ENCODE results near the gene UBE4B. TPM values are rescaled to one million over a fixed set of nuclear protein-coding genes. Genes with fewer than 3 reads are reported as not detected.
A peak's percentile ranks its signal among the peaks of the same experiment; 100 is the strongest.
"Not testable (repeated sequence)": the region's sequence is repeated elsewhere in the genome, so short reads cannot be mapped to it uniquely, and the experiment has no call there.

UBE4B gene
- total RNA-seq, 1 experiment from 2014 or later = 20.8 TPM

DNA sequence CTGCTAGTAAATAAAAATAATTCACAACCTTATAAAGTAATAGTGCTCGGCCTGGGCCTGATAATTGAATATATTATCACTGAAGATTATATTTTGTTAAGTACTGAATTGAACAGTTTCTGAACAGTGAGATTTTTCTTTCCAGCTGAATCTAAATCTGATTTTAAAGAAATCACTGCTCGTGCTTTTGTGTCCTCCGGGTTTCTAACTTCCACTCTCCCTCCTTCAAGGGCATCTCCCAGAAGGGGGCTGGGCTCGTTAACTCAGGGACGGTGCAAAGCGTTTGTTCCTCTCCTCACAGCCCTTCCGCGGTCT, 176.8 kb downstream of the UBE4B start:
- DNase-seq (ENCODE audit: low read depth) = no peak

DNA sequence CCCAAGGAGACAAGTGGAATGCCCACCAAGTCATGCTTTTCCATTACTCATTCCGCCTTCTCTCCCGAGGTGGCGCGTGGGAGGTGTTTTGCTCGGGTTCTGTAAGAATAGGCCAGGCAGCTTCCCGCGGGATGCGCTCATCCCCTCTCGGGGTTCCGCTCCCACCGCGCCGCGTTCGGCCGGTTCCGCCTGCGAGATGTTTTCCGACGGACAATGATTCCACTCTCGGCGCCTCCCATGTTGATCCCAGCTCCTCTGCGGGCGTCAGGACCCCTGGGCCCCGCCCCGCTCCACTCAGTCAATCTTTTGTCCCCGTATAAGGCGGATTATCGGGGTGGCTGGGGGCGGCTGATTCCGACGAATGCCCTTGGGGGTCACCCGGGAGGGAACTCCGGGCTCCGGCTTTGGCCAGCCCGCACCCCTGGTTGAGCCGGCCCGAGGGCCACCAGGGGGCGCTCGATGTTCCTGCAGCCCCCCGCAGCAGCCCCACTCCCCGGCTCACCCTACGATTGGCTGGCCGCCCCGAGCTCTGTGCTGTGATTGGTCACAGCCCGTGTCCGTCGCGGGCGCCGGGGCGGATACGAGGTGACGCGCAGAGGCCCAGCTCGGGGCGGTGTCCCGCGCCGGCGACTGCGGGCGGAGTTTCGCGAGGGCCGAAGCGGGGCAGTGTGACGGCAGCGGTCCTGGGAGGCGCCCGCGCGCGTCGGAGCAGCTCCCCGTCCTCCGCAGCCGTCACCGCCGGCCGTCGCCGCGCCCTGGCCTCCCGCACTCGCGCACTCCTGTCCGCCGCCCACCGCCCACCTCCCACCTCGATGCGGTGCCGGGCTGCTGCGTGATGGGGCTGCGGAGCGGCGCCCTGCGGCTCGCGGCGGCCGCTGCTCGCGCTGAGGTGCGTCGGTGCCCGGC, 177.4 kb downstream of the UBE4B start, which contains the start of gene KIF1B:
Gene KIF1B, plus strand, starts transcription at position 666 of the 906 bp plus-strand sequence. CDS start 21,759 bp downstream, outside the sequence.
- DNase-seq (ENCODE audit: low read depth) = peak; percentile 96

DNA sequence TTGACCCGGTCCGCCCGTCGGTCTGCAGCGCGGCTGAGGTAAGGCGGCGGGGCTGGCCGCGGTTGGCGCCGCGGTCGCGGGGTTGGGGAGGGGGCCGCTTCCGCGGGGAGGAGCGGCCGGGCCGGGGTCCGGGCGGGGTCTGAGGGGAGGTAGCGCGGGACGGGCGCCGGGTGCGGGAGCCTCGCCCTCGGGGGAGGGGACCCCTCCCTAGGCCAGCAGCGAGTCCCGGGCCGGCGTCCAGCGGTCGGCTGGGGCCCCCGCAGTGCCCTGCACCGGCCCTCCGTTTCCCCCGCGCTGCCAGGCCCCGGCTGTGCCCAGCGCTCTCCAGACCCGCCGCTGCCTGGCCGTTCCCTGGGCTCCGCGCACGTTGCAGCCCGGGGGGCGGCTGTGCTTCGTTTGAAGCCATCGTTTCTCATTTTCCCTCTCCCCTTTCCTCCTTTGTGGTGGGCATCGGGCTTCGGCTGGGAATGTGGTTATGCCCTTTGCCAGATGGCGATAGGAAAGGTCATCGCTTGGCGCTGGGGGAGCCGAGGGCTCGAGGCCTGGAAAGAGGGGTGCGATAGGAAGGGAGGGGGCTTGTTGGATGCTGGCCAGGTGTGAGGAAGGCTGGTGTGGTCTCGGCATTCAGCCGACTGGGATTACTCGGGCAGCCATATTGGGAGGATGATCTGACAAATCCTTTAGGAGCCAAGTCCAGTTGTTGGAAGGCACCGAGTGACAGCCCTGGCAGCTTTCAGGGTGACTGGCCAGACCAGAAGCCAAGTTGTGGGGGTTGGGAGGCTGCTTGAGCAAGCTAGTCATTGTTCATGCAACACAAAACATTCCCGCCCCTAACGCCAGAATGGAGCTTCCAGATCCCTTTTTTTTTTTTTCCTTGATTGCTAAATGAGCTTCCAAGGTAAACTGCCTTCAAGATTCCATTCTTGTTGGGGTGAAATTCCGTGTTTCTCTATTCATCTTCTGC, 178.4 kb downstream of the UBE4B start:
- peak; percentile 74 for DNase-seq (ENCODE audit: low read depth)

DNA sequence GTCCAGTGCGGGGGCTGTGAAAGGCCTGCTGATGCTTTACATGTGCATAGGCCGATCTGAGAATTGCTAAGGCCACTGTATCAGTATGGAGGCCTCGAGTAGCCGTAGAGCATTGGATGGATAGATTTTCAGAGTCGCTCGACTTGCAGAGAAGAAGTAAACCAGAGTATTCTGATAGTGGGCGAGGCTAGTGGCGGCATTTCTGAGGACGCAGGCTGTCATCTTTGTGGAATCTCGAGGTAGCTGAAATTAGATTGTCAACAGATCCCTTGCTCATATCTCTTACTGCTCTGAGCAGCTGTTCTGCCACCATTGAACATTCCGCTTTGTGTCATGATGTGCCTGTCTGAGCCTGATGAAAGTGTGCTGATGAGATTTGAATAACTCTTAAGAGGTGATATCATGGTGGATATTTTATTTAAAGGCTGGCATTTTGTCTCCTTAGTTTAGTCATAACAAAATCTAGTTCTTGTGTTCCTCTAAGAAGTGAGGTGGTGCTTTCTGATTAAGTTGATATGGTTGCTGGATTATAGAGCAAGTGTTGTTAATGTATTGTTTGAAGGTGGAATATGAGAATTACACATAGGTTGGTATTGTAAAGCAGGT, 179.2 kb downstream of the UBE4B start:
- no peak for DNase-seq (ENCODE audit: low read depth)

DNA sequence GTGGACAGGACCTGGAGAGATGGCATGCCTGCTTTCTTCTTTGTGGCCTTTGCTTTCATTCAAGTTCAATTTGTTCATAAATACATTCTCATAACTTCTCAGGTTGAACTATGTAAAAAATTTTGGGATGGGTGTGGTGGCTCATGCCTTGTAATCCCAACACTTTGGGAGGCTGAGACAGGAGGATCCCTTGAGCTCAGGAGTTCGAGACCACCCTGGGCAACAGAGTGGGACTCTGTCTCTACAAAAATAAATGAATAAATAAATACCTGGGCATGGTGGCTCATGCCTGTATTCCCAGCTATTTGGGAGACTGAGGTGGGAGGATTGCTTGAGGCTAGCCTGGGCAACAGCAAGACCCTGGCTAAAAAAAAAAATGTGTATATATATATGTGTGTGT, 179.7 kb downstream of the UBE4B start:
- no peak for DNase-seq (ENCODE audit: low read depth)

DNA sequence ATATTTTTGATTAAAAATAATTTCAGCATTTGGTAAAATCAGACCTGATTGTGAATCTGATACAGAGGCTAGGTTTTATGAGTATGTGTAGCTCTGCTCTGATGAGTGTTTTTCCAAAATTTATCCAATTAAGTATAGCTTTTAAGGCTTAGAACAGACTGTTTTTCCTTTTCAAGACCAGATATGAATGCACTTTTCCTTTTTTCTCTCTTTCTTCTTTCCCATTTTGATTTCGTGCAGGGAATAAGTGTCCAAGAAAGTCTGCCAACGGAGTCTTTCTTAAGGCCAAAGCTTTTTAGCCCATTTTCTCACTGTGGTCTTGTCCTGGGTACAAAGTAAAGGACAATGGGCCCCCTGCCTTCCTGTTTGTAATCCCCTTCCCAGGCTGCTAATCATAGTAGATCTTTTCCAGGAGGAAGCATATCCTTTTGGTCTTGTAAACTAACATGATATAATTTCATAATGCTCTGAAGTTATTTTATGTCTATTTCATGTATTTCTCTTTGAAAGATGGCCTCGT, 180.5 kb downstream of the UBE4B start:
- DNase-seq (ENCODE audit: low read depth) = no peak

DNA sequence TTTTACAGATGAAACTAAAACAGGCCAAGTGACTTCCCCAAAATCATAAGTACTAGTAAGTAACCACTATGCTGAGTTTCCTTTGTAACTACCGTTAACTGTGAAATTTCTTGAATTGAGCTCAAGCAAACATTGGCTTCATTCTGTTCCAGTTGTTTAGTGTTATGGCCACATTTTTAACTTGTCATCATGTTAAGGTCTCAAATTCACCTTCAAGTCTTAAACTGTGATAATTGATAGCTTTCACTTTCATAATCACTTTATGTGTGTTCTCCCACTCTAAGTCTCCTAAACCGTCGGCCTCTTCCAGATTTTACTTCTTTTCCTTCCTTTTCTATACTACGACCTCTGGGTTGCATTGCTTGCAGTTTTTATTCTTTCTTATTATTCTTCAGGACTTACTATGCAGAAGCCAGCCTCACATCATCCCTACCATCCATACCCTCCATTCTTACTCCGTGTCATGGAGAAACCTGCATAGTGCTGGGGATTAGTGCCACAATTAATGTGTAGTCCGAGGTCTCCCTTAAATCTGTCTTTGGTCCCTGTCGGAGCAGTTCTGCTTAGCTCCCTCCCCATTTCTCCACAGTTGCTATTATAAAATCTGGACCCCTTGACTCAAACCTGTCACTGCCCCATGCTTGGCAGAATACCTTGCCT, 183.5 kb downstream of the UBE4B start:
- no peak for DNase-seq (ENCODE audit: low read depth)

DNA sequence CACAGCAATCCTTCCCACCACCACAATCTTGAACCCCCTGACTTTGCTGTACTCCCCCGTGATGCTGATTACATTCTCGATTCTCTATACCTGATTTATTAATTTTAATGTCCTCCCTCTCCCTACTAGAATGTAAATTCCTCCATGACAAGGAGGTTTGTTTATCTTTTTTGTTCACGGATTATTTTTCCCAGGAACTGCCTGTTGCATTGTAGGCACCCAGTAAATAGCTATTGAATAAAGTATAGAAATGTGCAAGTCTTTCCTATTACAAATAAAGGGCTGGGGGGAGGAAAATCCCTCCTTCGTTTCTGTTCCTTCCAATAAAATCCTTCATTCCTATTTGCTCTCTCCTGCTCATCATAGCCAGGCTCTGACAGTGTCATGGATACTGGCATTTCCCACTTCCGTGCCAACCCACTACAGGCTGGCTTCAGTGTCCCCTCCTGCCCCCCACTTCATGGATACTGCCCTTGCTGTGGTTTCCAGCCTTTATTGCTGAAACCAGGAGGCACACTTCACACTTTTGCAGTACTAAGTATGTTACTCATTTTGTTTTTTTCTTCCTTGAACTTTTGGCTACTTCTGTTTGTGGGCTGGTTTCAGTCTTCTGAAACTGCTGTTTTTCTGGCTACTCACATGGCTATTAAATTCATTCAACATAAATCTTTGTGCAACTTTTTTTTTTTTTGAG, 185.1 kb downstream of the UBE4B start:
- peak; percentile 23 for DNase-seq (ENCODE audit: low read depth)

DNA sequence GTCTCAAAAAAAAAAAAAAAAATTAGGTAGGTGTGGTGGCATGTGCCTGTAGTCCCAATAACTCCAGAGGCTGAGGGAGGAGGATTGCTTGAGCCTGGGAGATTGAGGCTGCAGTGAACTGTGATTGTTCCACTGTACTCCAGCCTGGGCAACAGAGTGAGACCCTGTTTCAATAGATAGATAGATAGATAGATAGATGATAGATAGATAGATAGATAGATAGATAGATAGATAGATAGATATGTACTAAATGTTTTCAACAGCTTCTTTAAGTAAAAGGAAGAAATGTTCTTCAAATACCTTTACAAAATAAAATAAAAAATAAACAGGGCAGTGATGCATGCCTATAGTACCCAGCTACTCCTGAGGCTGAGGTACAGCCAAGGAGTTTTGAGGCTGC, 187.4 kb downstream of the UBE4B start:
- no peak for DNase-seq (ENCODE audit: low read depth)

DNA sequence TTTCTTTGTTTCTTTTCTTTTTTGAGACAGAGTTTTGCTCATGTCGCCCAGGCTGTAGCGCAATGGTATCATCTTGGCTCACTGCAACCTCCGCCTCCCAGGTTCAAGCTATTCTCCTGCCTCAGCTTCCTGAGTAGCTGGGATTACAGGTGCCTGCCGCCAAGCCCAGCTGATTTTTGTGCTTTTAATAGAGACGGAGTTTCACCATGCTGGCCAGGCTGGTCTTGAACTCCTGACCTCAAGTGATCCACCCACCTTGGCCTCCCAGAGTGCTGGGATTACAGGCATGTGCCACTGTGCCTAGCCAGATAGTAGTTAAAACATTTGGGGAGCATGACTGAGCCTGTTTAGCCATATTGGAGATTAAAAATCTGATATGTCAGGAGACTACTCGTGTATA, 187.9 kb downstream of the UBE4B start:
- not testable (repeated sequence) for DNase-seq (ENCODE audit: low read depth)

DNA sequence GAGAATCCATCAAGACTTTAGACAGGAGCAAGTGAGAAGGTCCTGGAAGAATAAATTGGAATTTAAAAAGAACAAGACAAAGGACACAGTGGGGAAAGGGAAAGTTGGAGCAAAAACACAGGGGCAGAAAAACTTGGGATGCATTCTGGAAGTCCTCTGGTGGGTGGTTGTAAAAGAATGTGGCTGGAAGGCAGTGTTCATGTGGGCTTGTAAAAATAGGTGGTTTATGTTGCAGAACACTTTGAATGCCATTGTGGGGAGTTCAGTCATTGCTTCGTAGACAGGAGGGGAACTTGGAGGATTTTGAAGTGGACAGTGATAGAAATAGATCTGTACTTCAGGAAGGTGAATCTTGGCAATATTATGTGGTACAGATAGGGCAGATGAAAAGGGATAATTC, 192.8 kb downstream of the UBE4B start:
- no peak for DNase-seq (ENCODE audit: low read depth)

DNA sequence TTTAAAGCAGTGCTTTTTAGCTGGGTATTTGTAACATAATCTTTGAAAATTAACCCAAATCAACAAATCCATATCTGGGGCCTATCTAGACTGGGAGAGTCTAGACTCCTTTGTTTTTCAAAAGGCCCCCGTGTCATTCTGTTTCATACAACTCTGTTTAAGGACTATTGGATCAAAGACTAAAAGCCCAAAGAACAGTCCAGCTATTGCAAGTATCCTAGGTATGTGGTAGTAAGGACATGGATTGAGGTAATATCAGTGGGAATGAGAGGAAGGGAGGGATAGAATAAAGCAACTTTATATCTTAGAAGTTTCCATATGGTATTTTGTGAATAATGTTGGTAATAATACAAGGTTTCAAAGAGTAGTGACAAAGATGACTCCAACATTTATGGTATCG, 195.8 kb downstream of the UBE4B start:
- DNase-seq (ENCODE audit: low read depth) = no peak

DNA sequence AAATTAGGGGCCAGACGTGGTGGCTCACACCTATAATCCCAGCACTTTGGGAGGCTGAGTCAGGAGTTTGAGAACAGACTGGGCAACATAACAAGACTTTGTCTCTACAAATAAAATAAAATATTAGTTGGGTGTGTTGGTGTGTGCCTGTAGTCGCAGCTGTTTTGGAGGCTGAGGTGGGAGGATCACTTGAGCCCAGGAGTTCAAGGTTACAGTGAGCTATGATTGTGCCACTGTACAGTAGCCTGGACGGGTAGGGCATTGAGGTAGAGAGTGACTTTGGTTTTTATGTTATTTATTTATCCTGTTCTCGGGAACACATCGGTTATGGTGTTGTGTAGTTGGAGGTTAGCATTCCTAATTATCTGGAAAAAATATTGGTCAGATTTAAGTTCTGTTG, 197.1 kb downstream of the UBE4B start:
- DNase-seq (ENCODE audit: low read depth) = no peak

Small RNAs within 50 kb of the gene (small RNA-seq; reads per million reads assigned to genes)
- not detected for gene MIR1273D
- gene RNU6-828P = not detected

Other genes starting within 250 kb of the UBE4B start
- gene CLSTN1, start 209.0 kb upstream of the UBE4B start, total RNA-seq (2014; rRNA removed; shearing (Covaris generic)) = 68.9 and 72.2 TPM in 2 replicates
- 32.2 and 33.3 TPM in 2 replicates for gene CTNNBIP1, start 122.7 kb upstream of the UBE4B start, total RNA-seq (2014; rRNA removed; shearing (Covaris generic))
- gene LZIC, start 89.6 kb upstream of the UBE4B start, total RNA-seq (2014; rRNA removed; shearing (Covaris generic)) = 22.4 and 24.2 TPM in 2 replicates
- gene NMNAT1, start 89.5 kb upstream of the UBE4B start, total RNA-seq (2014; rRNA removed; shearing (Covaris generic)) = 5.2 and 7.1 TPM in 2 replicates
- gene RBP7, start 35.7 kb upstream of the UBE4B start, total RNA-seq (2014; rRNA removed; shearing (Covaris generic)) = not detected in 2 replicates
- gene KIF1B, start 177.6 kb downstream of the UBE4B start, total RNA-seq (2014; rRNA removed; shearing (Covaris generic)) = 11.9 and 16.2 TPM in 2 replicates

Measured in HT1080 (cell line).